ENCODE measurements around the gene TXK.

GRCh38 chr4:48153791-48154550, 19.9 kb upstream of the TXK start:
- TF ChIP-seq CTCF (IDR thresholded peaks at IDR 0.05; ENCODE audit: insufficient read depth, low read length, poor library complexity, severe bottlenecking) (no peak), EZH2phosphoT487 (conservative IDR thresholded peaks at IDR 0.05; ENCODE audit: low read length) (no peak)
